ENCODE data around the gene LAMA2. TPM values are rescaled to one million over a fixed set of nuclear protein-coding genes. Genes with fewer than 3 reads are reported as not detected.

Gene LAMA2
- total and polyA plus RNA-seq, 2 of the 8 experiments (the other 6 are each of a cell fraction or from before 2014, with no cell fraction given) = 1.3 to 3.8 TPM

GRCh38 chr6:129309154-129309553 is 426.2 kb downstream of the LAMA2 start:
- Histone ChIP-seq H2BK5ac (ENCODE audit: low read depth, low read length) (no peak overlapping the region), H3K23ac (ENCODE audit: insufficient read length) (no peak overlapping the region), H3K14ac (ENCODE audit: insufficient read length) (no peak overlapping the region), H2AK5ac (ENCODE audit: low read depth, low read length) (no peak overlapping the region), H3K4ac (replicated peaks; ENCODE audit: insufficient read length, low read depth, low read length) (no peak overlapping the region), H3K79me2 (ENCODE audit: control insufficient read depth in 1 of 2, insufficient read depth in 2 of 2, low read length in 2 of 2) (no peaks in the 10 kb centered on the region), H4K20me1 (replicated peaks in 1 of 2; ENCODE audit: control insufficient read depth in 1 of 2, insufficient read depth in 2 of 2, low read length in 2 of 2) (no peaks in the 10 kb centered on the region), H3K27ac (ENCODE audit: low read depth, low read length) (no peak overlapping the region), H3K9ac (replicated peaks in 1 of 4; ENCODE audit: extremely low read depth in 1 of 4, low read depth in 3 of 4, low read length in 3 of 4) (no peak overlapping the region), H2AFZ (ENCODE audit: low read length) (no peak overlapping the region), H3K56ac (replicated peaks; ENCODE audit: insufficient read length, low read depth, low read length) (no peak overlapping the region), H2BK120ac (replicated peaks; ENCODE audit: low read depth, low read length) (no peak overlapping the region), H3K36me3 (ENCODE audit: control insufficient read depth in 2 of 4, insufficient read depth in 4 of 4, low read length in 3 of 4) (no peaks in the 10 kb centered on the region), H3K23me2 (ENCODE audit: low read depth, low read length) (no peaks in the 10 kb centered on the region), H3K9me3 (ENCODE audit: insufficient read depth in 2 of 2, low read depth in 1 of 2, low read length in 1 of 2) (peaks cover 0 to 3% of the 10 kb centered on the region in 2 experiments; a peak in 1 of 4 replicates), H4K91ac (replicated peaks; ENCODE audit: insufficient read length, low read length) (no peak overlapping the region), H2BK15ac (ENCODE audit: low read length) (no peak overlapping the region), H2BK20ac (ENCODE audit: low read length) (no peak overlapping the region), H3K27me3 (replicated peaks in 1 of 4; ENCODE audit: control insufficient read depth in 3 of 4, extremely low read depth in 1 of 4, insufficient read depth in 3 of 4, low read length in 3 of 4) (no peaks in the 10 kb centered on the region), H4K8ac (ENCODE audit: extremely low read depth, insufficient read depth, low read length) (no peak overlapping the region), H4K5ac (ENCODE audit: insufficient read length, low read depth, low read length) (no peak overlapping the region), H2BK12ac (ENCODE audit: low read depth, low read length) (no peak overlapping the region), H3K4me3 (ENCODE audit: extremely low read depth in 1 of 4, insufficient read depth in 2 of 4, low read depth in 3 of 4, low read length in 4 of 4) (no peak overlapping the region), H3K18ac (ENCODE audit: extremely low read depth, low read length) (no peak overlapping the region), H3K4me1 (replicated peaks in 1 of 4; ENCODE audit: control insufficient read depth in 3 of 4, insufficient read depth in 4 of 4, low read length in 3 of 4) (peaks cover 0 to 4% (median 3%) of the 10 kb centered on the region in 4 experiments; a peak in 3 of 7 replicates), H3K79me1 (ENCODE audit: low read depth, low read length) (no peaks in the 10 kb centered on the region), H3K4me2 (ENCODE audit: insufficient read depth in 1 of 2, low read depth in 2 of 2, low read length in 2 of 2) (no peak overlapping the region)
- CTCF ChIA-PET (ENCODE audit: partially characterized antibody) = no interaction called here
- FAIRE-seq = no peak
- POLR2A ChIA-PET (ENCODE audit: partially characterized antibody) = no interaction called here
- no peak for DNase-seq (ENCODE audit: low read depth in 1 of 2, low spot score in 2 of 2)
- WGBS, 2 experiments (ENCODE audit: extremely low coverage in 1 of 2, insufficient coverage in 1 of 2, insufficient read length in 1 of 2, insufficient replicate concordance in 2 of 2, low coverage in 1 of 2, low lambda C conversion rate in 2 of 2, missing lambda C conversion rate in 1 of 2) = 100% methylated on average over 1 of the region's 1 CpG; no CpG with 5 or more reads in 1 of the 2 experiments
- TF ChIP-seq CBX5 (IDR thresholded peaks at IDR 0.05; ENCODE audit: low read depth, low read length) = no peak
